HG02973 (cell line): ENCODE measurements around the gene RNF214.

Experiments used
- ATAC-seq: cut with Tn5 transposase; IDR thresholded peaks from one replicate; pipeline ENCODE4 v1.9.1; 2021; ENCODE audit warnings: moderate library complexity; ENCODE audit not compliant: unreplicated experiment

The RNF214 gene

DNA sequence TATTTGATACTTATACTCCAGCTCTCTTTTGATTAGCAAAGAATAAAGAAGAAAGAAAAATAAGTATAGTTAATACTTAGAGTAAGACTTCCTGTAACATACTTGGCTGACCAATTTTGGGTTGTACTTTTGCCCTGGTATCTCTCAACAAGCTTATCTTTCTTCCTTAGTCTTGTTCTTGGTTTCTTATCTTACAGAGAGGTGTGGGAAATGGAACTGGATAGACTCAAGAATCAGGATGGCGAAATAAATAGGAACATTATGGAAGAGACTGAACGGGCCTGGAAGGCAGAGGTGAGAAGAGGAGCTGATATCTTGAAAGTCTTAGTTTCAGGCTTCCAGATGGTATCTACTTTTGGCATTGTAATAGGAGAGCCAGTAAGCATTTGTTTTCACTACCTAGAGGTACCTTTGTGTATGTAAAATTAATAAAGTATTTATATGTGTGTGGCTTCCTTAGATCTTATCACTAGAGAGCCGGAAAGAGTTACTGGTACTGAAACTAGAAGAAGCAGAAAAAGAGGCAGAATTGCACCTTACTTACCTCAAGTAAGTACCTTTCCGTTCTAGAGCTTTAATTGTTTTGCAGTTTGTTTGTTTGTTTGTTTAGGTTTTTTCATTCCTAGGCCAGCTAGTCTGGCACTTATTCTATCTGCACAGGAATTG, 47.4 kb downstream of the RNF214 start:
- ATAC-seq, result no peak

DNA sequence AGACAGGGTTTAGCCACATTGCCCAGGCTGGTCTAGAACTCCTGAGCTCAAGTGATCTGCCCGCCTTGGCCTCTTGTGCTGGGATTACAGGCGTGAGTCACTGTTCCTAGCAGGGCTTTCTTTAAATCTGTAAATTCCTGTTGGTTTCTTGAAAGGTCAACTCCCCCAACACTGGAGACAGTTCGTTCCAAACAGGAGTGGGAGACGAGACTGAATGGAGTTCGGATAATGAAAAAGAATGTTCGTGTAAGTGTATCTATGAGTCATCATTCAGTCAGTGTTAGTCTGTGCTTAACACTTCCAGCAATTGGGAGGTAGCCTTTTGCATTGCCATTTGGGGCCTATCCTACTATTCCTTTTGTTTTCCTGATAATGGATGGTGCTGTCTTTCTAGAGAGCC, 48.7 kb downstream of the RNF214 start:
- no peak for ATAC-seq

DNA sequence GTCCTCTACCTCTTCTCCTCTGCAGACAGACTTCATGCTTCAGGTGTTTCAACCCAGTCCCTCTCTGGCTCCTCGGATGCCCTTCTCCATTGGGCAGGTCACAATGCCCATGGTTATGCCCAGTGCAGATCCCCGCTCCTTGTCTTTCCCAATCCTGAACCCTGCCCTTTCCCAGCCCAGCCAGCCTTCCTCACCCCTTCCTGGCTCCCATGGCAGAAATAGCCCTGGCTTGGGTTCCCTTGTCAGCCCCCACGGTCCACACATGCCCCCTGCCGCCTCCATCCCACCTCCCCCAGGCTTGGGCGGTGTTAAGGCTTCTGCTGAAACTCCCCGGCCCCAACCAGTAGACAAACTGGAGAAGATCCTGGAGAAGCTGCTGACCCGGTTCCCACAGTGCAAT, 49.4 kb downstream of the RNF214 start:
- no peak for ATAC-seq

DNA sequence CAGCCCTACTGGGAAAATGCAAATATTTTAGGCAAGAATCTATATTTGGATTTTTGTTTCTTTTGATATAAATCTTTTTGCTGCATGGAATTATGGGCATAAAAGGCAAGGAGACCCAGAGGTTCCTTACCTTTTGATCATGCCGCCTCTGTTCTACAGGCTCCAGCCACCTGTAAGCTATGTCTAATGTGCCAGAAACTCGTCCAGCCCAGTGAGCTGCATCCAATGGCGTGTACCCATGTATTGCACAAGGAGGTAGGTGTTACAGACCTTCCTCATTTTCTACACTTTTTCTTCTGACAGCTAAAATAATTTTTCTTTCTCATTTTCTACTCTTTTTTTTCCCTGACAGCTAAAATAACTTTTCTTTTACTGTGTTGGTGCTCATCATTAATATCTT, 50.5 kb downstream of the RNF214 start:
- ATAC-seq, result no peak

DNA sequence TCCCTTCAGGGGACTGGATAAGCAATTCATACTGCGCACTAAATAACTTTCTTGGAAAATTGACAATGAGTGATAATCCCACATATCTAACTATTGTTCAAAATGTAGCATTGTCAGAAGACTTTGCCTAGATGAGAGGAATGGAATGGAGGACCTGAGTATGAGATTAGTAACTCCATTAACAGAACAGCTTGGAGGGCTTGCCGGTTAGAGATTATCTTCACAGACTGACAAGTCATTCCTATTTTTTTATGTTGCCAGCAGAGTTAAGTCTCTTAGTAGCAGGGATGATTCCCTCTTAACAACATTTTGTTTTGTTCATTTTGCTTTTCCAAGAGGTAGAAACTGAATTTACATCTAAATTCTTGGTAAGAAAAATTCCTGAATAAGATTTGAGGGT, 51.6 kb downstream of the RNF214 start:
- no peak for ATAC-seq

DNA sequence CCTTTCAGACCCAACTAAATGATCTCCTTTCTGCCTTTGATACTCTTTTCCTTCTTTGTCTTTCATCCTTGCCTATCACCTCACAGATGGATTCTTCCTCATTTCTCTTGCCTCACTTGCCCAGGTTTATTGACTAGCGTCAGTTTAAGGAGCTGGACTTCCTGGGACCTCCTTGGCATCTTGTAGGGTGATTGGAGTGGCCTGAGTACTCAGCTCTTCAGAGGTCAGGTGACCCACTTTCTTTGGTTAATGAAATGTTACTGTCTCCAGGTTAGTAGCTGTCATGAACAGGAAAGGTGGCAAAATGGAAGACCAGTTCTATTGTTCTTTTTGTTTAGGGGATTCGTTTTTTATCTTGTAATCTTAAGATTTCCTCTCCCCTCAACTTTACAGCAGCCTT, 54.1 kb downstream of the RNF214 start:
- ATAC-seq, result no peak

DNA sequence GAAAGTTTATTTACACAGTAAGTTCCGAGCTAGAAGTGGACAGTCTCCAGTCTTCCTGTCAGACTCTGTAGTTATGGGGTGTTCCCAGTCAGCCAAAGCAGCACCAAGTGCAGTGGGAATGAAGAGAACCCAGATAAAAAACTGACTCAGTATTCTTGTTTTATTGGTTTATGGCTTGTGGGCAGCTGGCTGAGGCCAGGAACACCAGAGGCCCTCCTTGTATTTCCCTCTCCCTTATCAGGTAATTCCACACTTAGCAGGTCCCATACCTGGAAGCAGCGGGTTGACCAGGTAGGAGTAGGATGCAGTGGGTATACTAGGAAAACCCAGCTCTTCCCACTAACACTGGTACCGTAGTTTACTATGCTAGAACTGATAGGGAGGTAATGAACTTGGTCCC, 55.2 kb downstream of the RNF214 start:
- no peak for ATAC-seq

DNA sequence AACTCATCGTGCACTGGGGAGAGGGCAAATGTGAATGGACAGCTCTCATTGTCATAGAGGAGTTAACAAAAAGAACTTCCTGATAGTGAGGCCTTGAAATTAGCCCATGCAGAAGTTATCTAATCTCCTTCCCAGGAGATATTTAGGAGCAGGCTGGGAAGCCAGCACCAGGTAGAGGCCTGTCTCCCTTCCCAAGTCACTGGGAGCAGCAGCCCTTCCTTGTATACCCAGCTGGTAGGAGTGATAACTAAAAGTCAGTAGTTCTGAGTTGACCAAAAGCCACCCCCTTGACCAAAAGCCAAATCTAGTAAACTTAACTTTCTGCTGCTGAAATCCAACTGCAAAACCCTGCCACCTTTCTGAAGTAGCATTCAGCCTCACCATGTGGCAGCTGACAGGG, 57.3 kb downstream of the RNF214 start:
- no peak for ATAC-seq

DNA sequence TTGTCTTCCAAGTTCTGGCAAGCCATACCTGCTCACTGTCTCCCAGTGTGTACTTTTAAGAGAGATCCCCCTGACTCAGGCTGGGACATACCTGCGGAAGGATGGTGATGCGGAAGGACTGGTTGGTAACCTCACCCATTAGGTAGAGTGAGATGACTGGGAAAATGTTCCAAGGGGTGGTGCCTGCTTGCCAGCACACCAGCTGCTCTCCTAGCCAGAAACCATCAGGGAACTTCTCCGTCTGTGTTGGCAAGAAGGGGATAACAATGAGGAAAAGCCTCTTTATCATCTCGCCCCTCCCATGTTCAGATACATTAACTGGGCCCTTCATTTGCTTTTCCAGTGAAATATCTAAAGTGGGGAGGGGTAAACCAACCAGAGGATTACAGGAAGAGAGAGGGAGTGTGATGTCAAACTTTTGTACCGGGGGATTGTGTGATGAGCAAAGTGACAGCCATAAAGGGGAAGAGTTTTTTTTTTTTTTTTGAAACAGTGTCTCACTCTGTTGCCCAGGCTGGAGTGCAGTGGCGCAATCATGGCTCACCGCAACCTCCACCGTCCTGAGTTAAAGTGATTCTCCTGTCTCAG, 58.4 kb downstream of the RNF214 start, which contains the start of gene BACE1-AS:
Gene BACE1-AS (plus strand): TSS at position 538 of the 588 bp plus-strand sequence.
- ATAC-seq, result no peak

DNA sequence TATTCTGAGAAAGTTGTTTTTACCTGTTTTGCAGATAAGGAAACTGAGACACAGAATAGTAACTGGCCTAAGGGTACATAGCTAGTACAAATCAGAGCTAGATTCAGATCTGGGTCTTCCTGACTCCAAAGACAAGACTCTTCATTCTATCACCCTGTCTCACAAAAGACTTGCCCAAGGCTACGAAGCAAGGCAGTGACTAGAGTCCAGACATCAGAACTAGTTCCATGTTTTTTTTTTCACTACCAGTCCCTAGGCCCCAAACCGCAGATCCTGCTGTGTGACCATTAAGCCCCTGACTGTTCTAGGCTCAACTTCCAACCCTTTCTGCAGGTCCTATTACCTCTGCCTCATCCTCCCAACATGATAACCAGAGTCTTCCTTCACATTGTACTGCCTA, 60.1 kb downstream of the RNF214 start:
- ATAC-seq, result no peak

DNA sequence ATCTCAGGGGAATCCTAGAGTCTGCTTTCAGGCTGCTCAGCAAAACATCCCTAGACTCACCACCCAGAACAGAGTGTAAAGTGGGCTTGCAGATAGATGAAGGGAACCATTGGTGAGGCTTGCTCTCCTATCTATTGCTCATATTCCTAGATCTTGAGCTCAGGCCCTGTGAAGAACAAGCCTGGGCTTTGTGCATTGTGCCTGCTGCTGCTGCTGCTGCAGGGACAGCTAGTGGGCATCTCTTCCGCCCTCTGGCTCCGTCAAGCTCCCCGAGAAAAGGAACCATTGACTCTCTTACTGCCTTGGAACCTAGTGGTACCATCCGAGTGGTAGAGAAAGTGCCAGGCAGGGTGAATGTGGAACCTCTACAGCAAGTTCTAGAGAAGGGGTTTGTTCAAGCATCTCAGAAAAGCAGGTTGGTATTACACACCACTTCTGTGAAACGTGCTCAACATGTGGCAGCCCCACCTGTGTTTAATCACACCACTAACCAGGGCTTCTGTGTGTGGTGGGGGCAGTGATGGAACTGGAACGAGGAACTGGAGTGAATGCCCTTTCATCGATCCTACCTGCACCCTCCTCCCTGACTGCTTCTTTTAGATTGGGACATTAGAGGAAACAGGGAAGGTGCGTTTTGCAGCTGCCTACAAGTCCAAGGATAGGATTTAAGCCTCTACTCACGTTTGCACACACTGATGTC, 63.1 kb downstream of the RNF214 start:
- no peak for ATAC-seq

DNA sequence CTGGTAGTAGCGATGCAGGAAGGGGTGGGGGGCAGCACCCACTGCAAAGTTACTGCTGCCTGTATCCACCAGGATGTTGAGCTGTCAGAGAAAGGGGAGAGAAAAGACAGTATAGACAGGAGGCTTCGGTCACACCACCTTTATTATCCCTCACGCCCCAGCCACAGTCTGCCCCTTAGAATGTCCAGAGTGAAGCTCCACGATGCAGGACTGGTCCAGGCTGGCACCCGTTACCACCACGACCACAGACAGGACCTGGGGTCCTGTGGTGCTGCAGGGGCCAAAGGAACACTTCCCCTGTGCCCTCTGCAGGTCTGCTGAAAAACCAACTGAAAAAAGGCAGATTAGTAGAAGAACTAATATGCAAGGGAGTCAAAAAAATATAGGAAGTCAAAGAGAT, 64.4 kb downstream of the RNF214 start:
- no peak for ATAC-seq

DNA sequence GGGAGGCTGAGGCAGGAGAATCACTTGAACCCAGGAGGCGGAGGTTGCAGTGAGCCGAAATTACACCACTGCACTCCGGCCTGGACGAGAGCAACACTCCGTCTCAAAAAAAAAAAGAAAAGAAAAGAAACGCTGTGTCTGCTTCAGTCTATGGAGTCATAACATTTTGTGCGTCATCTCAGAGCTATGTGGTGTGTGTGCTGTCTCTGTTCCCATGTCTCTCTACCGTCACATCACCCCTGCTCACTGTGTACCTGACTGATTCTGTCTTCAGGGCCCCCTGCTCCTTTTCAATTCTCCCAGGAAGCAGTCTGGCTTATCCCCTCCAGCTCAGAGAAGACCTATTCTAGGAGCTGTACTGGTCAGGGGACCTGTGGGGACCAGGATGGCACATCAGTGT, 65.7 kb downstream of the RNF214 start:
- no peak for ATAC-seq

DNA sequence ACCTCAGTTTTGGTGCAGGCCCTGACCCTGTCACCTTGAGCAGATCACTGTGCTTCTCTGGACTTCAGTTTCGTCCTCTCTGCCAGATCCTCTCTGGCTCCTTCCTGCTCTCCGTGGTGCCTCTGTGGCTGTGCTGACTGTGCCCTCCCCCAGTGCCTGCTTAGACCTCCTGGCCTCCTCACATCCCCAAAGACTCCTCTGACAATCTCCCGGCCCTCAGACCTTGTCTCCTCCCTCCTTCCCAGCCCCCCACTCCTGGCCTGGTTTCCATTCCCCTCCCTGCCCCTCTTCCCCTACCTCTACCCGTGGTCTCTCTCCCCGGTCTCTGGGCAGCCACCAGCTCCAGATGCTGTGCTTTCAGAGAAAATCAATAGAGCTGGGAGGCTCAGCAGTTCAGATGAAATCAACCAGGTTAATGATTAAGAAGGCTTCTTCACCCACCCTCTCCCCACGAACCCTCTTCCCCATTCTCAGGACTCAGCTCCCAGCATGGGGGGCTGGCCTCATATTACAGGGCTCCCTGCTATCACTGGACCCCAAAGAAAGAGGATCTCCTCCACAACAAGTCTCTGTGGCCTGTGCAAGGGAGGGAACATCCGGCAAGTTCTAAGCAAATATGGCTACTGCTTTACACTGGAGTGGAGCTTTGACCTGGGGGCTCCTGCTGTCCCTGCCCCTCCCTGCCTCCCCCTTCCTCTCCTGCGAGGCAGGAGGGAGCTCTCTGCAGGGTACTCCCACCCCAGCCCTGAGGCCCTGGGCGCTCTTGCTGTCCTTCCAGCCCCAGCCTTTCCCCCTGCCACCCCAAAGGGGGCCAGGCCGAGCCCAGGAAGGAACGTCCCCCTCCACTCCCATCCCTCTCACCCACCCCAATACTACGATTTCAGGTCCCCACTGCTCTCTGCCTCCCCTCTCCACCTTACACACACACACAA, 67.1 kb downstream of the RNF214 start:
- no peak for ATAC-seq

DNA sequence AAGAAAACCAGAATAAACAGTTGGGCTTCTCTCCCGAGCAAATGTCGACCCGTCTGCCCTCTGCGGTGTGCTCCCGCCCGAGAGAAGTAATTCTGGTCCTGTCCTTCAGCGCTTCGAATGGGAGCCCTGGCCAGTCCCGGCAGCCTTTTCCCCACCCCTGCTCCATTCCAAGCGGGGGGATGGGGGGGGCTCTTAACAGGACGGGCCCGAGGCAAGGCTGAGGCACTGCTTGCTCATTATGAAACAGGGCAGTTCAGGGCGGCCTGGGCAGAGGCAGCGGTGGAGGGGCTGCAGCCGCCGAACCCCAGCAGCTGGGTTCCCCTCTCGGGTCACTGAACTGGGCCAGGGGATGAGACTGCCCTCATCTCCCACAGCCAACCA, 67.8 kb downstream of the RNF214 start:
- ATAC-seq, result no peak

DNA sequence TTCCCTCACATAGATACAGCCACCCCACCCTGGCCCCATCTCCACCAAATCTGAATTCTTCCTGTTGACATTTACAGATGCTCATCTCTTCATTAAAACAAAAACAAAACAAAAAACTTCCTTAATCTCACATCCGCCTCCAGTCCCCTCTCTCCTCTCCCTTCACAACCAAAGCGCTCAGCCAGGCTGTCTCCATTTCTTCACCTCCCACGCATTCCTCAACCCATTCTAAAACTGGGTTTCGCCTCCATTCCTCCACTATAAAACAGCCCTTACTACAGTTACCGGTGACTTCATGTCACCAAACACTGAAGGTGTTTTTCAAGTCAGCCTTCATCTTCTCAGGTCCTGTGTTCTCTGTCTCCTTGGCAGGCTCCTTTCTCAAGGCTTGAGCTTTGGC, 68.3 kb downstream of the RNF214 start:
- no peak for ATAC-seq

DNA sequence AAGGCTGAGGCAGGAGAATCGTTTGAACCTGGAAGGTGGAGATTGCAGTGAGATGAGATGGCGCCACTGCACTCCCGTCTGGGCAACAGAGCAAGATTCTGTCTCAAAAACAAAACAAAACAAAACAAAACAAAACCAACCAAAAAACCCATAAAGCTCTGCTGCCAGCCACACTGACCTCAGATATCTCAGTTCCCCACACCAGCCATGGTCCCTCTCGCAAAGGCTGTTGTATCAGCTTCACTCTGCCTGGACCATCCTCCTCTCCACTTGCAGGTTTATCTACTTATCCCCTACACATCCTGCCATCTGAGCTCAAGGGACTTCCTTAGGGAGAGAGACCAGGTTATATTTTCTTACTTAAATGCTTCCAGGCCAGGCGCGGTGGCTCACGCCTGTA, 69.8 kb downstream of the RNF214 start:
- ATAC-seq, result no peak

DNA sequence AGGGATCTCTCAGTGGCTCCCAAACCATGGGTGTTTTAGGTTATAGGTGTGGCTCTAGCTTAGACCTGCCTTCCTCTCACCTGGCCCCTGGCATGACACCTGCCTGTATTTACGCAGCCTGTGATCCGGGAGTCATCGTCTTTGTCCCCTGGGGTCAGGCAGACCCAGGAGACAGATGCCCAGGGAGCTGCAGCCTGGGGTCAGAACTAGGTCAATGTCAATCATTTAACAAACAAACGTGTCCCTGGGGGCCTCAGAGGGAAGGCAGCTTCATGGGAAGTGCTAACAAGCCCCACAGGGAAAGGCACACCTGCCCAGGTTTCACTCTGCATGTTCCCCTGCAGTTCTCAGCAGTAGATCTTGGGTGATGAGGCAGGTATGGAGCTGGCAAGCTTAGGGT, 70.6 kb downstream of the RNF214 start:
- ATAC-seq, result no peak

DNA sequence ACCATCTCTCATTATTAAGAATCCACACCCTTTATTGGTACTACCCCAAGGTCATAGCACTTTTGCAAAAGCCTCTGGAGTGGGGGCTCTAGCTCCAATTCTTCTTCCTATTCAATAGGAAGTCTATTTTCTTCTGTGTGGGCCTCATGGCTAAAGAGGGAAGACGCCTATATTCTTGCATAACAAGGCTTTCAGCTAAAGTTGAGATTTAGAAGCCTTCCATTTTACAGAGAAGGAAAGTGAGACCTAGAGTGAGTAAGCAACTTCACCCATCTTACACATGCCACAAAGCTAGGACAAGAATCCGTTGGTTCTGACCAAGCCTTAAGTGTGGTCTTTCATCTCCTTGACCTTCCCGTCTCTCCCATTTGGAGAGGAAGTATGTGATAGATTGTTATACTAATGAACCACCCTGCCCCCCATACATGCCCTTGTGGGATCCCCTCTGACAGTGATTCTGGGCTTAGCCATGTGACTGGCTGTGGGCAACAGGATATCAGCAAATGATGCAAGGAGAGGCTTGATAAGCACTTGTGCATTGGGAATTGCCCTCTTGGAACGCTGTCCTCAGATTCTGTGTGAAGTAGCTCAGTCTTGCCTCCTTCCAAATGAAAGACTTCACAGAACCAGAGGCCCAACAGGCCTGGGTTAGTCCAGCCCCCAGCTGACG, 71.3 kb downstream of the RNF214 start:
- no peak for ATAC-seq

DNA sequence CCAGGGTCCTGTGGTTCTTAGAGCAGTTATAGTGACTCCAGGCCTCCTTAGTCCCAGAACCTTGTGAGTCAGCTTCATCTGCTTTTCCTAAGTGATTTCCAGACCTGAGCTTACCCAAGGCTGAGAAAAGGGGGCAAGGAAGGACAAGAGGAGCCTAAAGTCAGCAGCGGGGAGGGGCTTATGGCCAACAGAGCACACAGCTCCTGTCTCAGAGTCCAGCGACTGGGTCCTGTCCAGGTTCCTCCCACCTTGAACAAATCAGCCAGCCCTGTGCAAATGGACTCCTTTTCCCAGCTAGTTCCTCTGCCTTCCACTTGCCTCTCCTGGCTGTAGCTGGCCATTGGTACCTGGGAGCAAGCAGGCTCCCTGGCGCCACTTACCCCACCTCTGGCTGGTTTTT, 72.7 kb downstream of the RNF214 start:
- ATAC-seq, result no peak

DNA sequence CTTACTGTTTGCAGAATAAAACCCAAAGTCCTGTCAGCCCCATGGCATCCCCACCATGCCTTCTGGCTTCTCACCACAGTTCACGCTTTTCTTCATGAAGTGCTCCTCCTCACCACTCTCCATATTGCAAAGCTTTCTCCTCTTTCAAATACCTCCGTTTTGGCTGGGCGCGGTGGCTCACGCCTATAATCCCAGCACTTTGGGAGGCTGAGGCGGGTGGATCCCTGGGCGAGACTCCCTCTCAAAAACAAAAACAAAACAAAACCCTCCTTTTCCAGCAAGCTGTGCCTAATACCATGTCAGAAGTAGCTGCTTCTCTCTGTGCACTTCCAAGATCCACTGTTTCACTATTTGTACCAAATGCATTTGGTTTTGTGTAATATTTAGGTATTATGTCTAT, 76.8 kb downstream of the RNF214 start:
- ATAC-seq, result no peak
